ENCODE data around the gene CMYA5. TPM values are rescaled to one million over a fixed set of nuclear protein-coding genes. Genes with fewer than 3 reads are reported as not detected.

Gene CMYA5
- total and polyA plus RNA-seq, 2 of the 4 experiments (the other 2 are of a cell fraction): 0.39 to 0.90 TPM

DNA sequence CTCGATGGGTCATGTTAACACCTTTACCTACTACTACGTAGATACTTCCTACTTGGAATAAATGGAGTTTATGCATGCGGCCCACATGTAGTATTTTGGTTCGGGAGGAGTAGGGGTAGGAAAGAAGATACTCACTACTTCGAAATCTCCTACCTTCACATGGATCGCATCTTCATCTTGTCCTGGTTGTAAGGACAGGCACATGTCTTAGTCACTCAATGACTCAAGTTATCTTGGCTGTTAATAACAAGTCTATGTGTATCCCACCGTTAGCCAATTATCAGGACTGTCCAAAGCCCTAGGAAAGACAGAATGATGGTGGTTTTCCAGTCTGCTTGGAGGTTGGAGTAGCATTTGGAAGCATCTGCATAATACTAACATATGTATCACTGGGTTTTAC is 24.1 kb downstream of the CMYA5 start:
- no peak overlapping the region for H2AFZ ChIP-seq (replicated peaks; ENCODE audit: low read length, poor library complexity)
- no peak overlapping the region for H2BK120ac ChIP-seq (ENCODE audit: low read depth, low read length)
- no peak overlapping the region for H3K23ac ChIP-seq (ENCODE audit: low read depth, low read length)
- H3K27ac ChIP-seq (ENCODE audit: insufficient read depth, low read length): no peak overlapping the region
- H3K9ac ChIP-seq (ENCODE audit: low read depth, low read length): no peak overlapping the region
- H3K4me3 ChIP-seq (ENCODE audit: insufficient read depth, low read depth, low read length): no peak overlapping the region
- no peak overlapping the region for H2BK15ac ChIP-seq (ENCODE audit: low read depth, low read length)
- no peaks in the 10 kb centered on the region for H3K9me3 ChIP-seq (ENCODE audit: control insufficient read depth, insufficient read depth, low read length)
- BruUV-seq (replicated peaks): no TSS peak
- dilution Hi-C loops (cut with HindIII; ENCODE audit: low sequenced_read_pairs, unreplicated experiment): no loop called here
- ATAC-seq (ENCODE audit: low read depth) (no peak), DNase-seq (no peak)
- POLR2A ChIA-PET (ENCODE audit: unreplicated experiment): no interaction called here
- H3K4ac ChIP-seq (ENCODE audit: low read depth, low read length): no peak overlapping the region
- no peak overlapping the region for H3K56ac ChIP-seq (ENCODE audit: extremely low read depth, insufficient read depth, low read length)
- no peak overlapping the region for H4K5ac ChIP-seq (ENCODE audit: low read depth, low read length)
- H3K9me1 ChIP-seq (ENCODE audit: insufficient read depth, low read length): no peaks in the 10 kb centered on the region
- no peak overlapping the region for H2BK5ac ChIP-seq (ENCODE audit: low read depth, low read length, poor library complexity, severe bottlenecking)
- no peaks in the 10 kb centered on the region for H4K20me1 ChIP-seq (ENCODE audit: insufficient read depth, low read length)
- H2BK20ac ChIP-seq (ENCODE audit: low read depth, low read length): no peak overlapping the region
- intact Hi-C loops (cut with micrococcal nuclease): no loop called here
- H2AK5ac ChIP-seq (ENCODE audit: low read depth, low read length): no peak overlapping the region
- no peak overlapping the region for H4K91ac ChIP-seq (ENCODE audit: insufficient read depth, low read depth, low read length)
- no peak overlapping the region for H4K8ac ChIP-seq (ENCODE audit: low read depth in 2 of 2, low read length in 2 of 2)
- WGBS, 2 experiments (ENCODE audit: extremely low coverage in 2 of 2, insufficient read length in 1 of 2): no CpG with 5 or more reads among the region's 7 CpGs
- H3K36me3 ChIP-seq (ENCODE audit: control insufficient read depth, insufficient read depth, low read length): no peaks in the 10 kb centered on the region
- in situ Hi-C loops (cut with MboI; ENCODE audit: low sequenced_read_pairs): no loop called here
- TF ChIP-seq MXI1 (IDR thresholded peaks at IDR 0.05; ENCODE audit: borderline replicate concordance, low read depth, low read length) (no peak), RCOR1 (IDR thresholded peaks at IDR 0.05; ENCODE audit: insufficient replicate concordance, low read length) (no peak), CEBPB (IDR thresholded peaks at IDR 0.05; ENCODE audit: low read depth, low read length) (no peak), SMC3 (IDR thresholded peaks at IDR 0.05; ENCODE audit: low read depth, low read length) (no peak), CHD1 (IDR thresholded peaks at IDR 0.05; ENCODE audit: low read depth, low read length) (no peak), MAZ (IDR thresholded peaks at IDR 0.05; ENCODE audit: borderline replicate concordance, low read depth, low read length) (no peak), NFE2L2 (IDR thresholded peaks at IDR 0.05; ENCODE audit: low read depth, low read length) (no peak), FOS (IDR thresholded peaks at IDR 0.05; ENCODE audit: low read depth, low read length) (no peak), RAD21 (IDR thresholded peaks at IDR 0.05; ENCODE audit: low read length) (no peak), POLR2A (IDR thresholded peaks at IDR 0.05; ENCODE audit: low read depth, low read length) (no peak), MAFK (IDR thresholded peaks at IDR 0.05; ENCODE audit: low read depth, low read length) (no peak), RFX5 (IDR thresholded peaks at IDR 0.05; ENCODE audit: low read depth, low read length) (no peak)
- TF ChIP-seq, protein P1, sequence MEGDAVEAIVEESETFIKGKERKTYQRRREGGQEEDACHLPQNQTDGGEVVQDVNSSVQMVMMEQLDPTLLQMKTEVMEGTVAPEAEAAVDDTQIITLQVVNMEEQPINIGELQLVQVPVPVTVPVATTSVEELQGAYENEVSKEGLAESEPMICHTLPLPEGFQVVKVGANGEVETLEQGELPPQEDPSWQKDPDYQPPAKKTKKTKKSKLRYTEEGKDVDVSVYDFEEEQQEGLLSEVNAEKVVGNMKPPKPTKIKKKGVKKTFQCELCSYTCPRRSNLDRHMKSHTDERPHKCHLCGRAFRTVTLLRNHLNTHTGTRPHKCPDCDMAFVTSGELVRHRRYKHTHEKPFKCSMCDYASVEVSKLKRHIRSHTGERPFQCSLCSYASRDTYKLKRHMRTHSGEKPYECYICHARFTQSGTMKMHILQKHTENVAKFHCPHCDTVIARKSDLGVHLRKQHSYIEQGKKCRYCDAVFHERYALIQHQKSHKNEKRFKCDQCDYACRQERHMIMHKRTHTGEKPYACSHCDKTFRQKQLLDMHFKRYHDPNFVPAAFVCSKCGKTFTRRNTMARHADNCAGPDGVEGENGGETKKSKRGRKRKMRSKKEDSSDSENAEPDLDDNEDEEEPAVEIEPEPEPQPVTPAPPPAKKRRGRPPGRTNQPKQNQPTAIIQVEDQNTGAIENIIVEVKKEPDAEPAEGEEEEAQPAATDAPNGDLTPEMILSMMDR (conservative IDR thresholded peaks at IDR 0.05; ENCODE audit: low read depth, low read length): no peak
- TF ChIP-seq, protein P2, sequence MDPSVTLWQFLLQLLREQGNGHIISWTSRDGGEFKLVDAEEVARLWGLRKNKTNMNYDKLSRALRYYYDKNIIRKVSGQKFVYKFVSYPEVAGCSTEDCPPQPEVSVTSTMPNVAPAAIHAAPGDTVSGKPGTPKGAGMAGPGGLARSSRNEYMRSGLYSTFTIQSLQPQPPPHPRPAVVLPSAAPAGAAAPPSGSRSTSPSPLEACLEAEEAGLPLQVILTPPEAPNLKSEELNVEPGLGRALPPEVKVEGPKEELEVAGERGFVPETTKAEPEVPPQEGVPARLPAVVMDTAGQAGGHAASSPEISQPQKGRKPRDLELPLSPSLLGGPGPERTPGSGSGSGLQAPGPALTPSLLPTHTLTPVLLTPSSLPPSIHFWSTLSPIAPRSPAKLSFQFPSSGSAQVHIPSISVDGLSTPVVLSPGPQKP (IDR thresholded peaks at IDR 0.05; ENCODE audit: borderline replicate concordance, low read depth, low read length): no peak
- no peak overlapping the region for H3K18ac ChIP-seq (ENCODE audit: low read depth, low read length)
- CTCF ChIA-PET: no interaction called here
- no peaks in the 10 kb centered on the region for H3K79me1 ChIP-seq (ENCODE audit: low read depth in 1 of 2, low read length in 2 of 2)
- H2AK9ac ChIP-seq (replicated peaks; ENCODE audit: low read depth, low read length, poor library complexity): no peak overlapping the region
- no peak overlapping the region for H3K14ac ChIP-seq (replicated peaks; ENCODE audit: low read depth, low read length)
- no peak overlapping the region for H3K4me2 ChIP-seq (ENCODE audit: low read depth, low read length)
- H3K27me3 ChIP-seq (ENCODE audit: control insufficient read depth, insufficient read depth, low read length): no peaks in the 10 kb centered on the region
- H3K4me1 ChIP-seq (ENCODE audit: control insufficient read depth, insufficient read depth, low read length): no peaks in the 10 kb centered on the region
